Measurements from ENCODE around the gene SLC18A3. TPM values are rescaled to one million over a fixed set of nuclear protein-coding genes. Genes with fewer than 3 reads are reported as not detected.

Gene SLC18A3
- total RNA-seq, 1 experiment from 2014 or later = not detected

- Histone ChIP-seq H3K9ac (ENCODE audit: extremely low read depth, insufficient read length, low read length) (no peak overlapping the region), H2AFZ (ENCODE audit: low read length) (no peak overlapping the region), H3K27ac (ENCODE audit: insufficient read length, low read depth, low read length) (no peak overlapping the region), H2BK15ac (ENCODE audit: low read depth, low read length) (no peak overlapping the region), H3K23ac (ENCODE audit: insufficient read length, low read depth, low read length) (no peak overlapping the region), H2BK20ac (ENCODE audit: low read depth, low read length, poor library complexity, severe bottlenecking) (no peak overlapping the region), H3K27me3 (ENCODE audit: insufficient read depth, low read length) (peaks cover 3% of the 10 kb centered on the region; the same call in 1 of the 2 replicates), H3K56ac (ENCODE audit: insufficient read length, low read depth, low read length) (no peak overlapping the region), H3K79me1 (ENCODE audit: insufficient read depth, low read depth, low read length, poor library complexity, severe bottlenecking) (no peaks in the 10 kb centered on the region), H4K5ac (ENCODE audit: insufficient read length, low read depth, low read length) (no peak overlapping the region), H3T11ph (ENCODE audit: low read length) (no peak overlapping the region), H3K79me2 (ENCODE audit: insufficient read depth, low read length) (no peaks in the 10 kb centered on the region), H3K4me2 (ENCODE audit: insufficient read depth, insufficient read length, low read length) (no peak overlapping the region), H3K18ac (ENCODE audit: insufficient read length, low read depth, low read length) (no peak overlapping the region), H3K14ac (ENCODE audit: insufficient read depth, low read length) (no peak overlapping the region), H2BK12ac (ENCODE audit: insufficient read length, low read depth, low read length) (no peak overlapping the region), H3K23me2 (ENCODE audit: insufficient read length, low read depth, low read length, poor library complexity, severe bottlenecking) (no peaks in the 10 kb centered on the region), H4K20me1 (ENCODE audit: control insufficient read depth, insufficient read depth, insufficient read length) (no peaks in the 10 kb centered on the region), H3K4me1 (ENCODE audit: insufficient read depth, low read length) (no peaks in the 10 kb centered on the region), H2BK120ac (ENCODE audit: low read depth, low read length, poor library complexity, severe bottlenecking) (no peak overlapping the region), H3K9me3 (ENCODE audit: control insufficient read depth, low read depth, low read length) (no peaks in the 10 kb centered on the region), H2BK5ac (ENCODE audit: insufficient read length, low read length) (no peak overlapping the region), H4K8ac (replicated peaks; ENCODE audit: insufficient read length, low read depth, low read length) (no peak overlapping the region), H4K91ac (ENCODE audit: insufficient read length, low read depth, low read length) (no peak overlapping the region), H3K4ac (ENCODE audit: low read depth, low read length) (no peak overlapping the region), H2AK5ac (ENCODE audit: insufficient read length, low read length) (no peak overlapping the region)
- H3K9me3 Mint-ChIP-seq = no peaks in the 10 kb centered on the region
- H3K36me3 Mint-ChIP-seq (ENCODE audit: insufficient read depth in 1 of 3, low read depth in 3 of 3) = no peaks in the 10 kb centered on the region
- WGBS (ENCODE audit: extremely low coverage, insufficient read length, low lambda C conversion rate) = no CpG with 5 or more reads among the region's 4 CpGs
- H3K4me1 Mint-ChIP-seq = peaks cover 11 to 13% of the 10 kb centered on the region in 2 experiments
- TF ChIP-seq CTCF (conservative IDR thresholded peaks at IDR 0.05) = no peak
- H3K27ac Mint-ChIP-seq = no peak overlapping the region
- DNase-seq = no peak
- no peak overlapping the region for H3K4me3 Mint-ChIP-seq
- H3K27me3 Mint-ChIP-seq (ENCODE audit: low read depth) = peaks cover 65% of the 10 kb centered on the region
Observed at GRCh38 chr10:49598986-49599385, 11.1 kb upstream of the SLC18A3 start.

All from H9 (cell line).